Brain microvascular endothelial cell (primary cell): ENCODE measurements around the gene AQP12A.

ENCODE experiments used
- DNase-seq: peaks from one replicate; pipeline ENCODE4 v3.0.0-alpha.2; 2020
- H3K27ac ChIP-seq: fragments of 250-450 bp; sonication (Bioruptor Pico); 2 replicates; pipeline ENCODE4 v1.5.1; 2020; ENCODE audit warnings: mild to moderate bottlenecking, moderate library complexity
- H3K27me3 ChIP-seq: fragments of 250-450 bp; sonication (Bioruptor Pico); replicated peaks from 2 replicates; pipeline ENCODE4 v1.5.1; 2020; ENCODE audit warnings: mild to moderate bottlenecking
- H3K36me3 ChIP-seq: fragments of 250-450 bp; sonication (Bioruptor Pico); replicated peaks from 2 replicates; pipeline ENCODE4 v1.5.1; 2020; ENCODE audit warnings: mild to moderate bottlenecking
- H3K4me3 ChIP-seq: 2 replicates; pipeline ENCODE4 v1.5.1; 2011; ENCODE audit warnings: low read depth, mild to moderate bottlenecking, control low read depth, low read length, moderate library complexity
- in situ Hi-C: cut with HindIII; loops from 2 replicates; pipeline ENCODE4 v1.10.0; 2017; ENCODE audit warnings: low sequenced_read_pairs, low pct_ligation_motif_present
- TF ChIP-seq, protein P1 (sequence below): IDR thresholded peaks from 2 replicates; pipeline ENCODE4 v1.5.1; 2011; ENCODE audit warnings: low read depth, mild to moderate bottlenecking, moderate library complexity, low read length, control low read depth, inconsistent platforms; ENCODE audit errors: missing control alignments

Gene AQP12A

DNA sequence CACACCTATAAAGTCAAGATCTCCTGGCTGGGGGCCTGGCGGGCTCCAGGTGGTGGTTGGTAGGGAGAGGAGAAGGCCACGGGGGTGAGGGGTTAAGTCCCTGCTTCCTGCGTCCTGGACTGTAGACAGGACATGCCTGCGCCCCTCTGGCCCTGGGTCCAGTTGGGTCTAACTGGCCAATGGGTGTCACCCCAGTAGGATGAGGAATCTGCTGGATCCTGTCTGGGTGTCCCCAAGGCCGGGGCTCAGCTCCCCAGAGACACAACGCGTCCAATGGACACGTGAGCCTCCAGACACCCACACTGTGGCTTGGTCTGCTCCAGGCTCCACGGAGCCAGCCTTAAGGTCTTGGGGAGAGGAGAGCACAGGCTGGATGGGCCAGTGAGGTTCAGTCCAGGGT, 19.6 kb downstream of the AQP12A start:
- no peak overlapping the region for H3K27ac ChIP-seq
- H3K36me3 ChIP-seq = no peaks in the 10 kb centered on the region
- in situ Hi-C loops = no loop called here
- H3K4me3 ChIP-seq = no peak overlapping the region
- no peak for DNase-seq
- TF ChIP-seq, protein P1, sequence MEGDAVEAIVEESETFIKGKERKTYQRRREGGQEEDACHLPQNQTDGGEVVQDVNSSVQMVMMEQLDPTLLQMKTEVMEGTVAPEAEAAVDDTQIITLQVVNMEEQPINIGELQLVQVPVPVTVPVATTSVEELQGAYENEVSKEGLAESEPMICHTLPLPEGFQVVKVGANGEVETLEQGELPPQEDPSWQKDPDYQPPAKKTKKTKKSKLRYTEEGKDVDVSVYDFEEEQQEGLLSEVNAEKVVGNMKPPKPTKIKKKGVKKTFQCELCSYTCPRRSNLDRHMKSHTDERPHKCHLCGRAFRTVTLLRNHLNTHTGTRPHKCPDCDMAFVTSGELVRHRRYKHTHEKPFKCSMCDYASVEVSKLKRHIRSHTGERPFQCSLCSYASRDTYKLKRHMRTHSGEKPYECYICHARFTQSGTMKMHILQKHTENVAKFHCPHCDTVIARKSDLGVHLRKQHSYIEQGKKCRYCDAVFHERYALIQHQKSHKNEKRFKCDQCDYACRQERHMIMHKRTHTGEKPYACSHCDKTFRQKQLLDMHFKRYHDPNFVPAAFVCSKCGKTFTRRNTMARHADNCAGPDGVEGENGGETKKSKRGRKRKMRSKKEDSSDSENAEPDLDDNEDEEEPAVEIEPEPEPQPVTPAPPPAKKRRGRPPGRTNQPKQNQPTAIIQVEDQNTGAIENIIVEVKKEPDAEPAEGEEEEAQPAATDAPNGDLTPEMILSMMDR = no peak
- H3K27me3 ChIP-seq = peaks cover 8% of the 10 kb centered on the region

DNA sequence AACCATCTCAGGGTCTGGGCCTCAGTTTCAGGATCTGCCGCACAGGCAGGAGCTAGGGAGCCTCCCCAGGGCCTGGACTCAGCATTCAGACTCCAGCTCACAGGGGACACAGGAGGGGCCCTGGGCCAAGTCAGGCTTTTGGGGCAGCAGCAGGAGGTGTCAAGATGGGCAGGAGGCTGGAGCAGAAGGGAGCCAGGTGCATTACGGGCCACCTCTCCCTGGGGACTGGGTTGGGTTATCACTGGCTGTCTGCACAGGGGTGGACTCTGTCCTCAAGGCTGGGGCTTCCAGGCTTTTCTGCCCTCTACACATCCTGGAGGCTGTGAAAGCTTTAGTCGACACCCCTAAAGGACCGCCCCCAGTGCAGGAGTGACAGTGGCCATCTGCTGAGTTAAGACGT, 20.0 kb downstream of the AQP12A start:
- no peaks in the 10 kb centered on the region for H3K36me3 ChIP-seq
- H3K27me3 ChIP-seq = peaks cover 8% of the 10 kb centered on the region
- no peak overlapping the region for H3K27ac ChIP-seq
- no peak overlapping the region for H3K4me3 ChIP-seq
- in situ Hi-C loops = no loop called here
- no peak for DNase-seq
- TF ChIP-seq, protein P1 = no peak

DNA sequence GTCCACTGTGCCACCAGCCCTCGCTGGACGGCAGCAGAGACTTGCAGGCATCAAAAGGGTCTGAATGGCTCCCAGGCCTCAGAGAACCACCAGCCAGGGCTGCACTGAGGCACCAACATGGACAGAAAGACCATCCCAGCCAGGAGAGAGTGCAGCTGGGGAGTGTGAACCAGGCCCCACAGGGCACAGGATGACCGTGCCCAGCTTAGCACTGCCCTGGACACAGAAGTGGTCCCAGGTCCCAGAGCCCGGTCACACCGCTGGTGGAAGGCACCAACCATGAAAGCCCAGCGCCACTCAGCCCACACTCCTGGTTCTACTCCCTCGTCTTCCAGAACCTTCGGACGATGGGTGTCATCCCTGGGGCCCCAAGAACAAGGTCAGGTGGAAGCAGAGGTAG, 20.5 kb downstream of the AQP12A start:
- no peaks in the 10 kb centered on the region for H3K36me3 ChIP-seq
- peaks cover 5% of the 10 kb centered on the region for H3K27me3 ChIP-seq
- in situ Hi-C loops = no loop called here

DNA sequence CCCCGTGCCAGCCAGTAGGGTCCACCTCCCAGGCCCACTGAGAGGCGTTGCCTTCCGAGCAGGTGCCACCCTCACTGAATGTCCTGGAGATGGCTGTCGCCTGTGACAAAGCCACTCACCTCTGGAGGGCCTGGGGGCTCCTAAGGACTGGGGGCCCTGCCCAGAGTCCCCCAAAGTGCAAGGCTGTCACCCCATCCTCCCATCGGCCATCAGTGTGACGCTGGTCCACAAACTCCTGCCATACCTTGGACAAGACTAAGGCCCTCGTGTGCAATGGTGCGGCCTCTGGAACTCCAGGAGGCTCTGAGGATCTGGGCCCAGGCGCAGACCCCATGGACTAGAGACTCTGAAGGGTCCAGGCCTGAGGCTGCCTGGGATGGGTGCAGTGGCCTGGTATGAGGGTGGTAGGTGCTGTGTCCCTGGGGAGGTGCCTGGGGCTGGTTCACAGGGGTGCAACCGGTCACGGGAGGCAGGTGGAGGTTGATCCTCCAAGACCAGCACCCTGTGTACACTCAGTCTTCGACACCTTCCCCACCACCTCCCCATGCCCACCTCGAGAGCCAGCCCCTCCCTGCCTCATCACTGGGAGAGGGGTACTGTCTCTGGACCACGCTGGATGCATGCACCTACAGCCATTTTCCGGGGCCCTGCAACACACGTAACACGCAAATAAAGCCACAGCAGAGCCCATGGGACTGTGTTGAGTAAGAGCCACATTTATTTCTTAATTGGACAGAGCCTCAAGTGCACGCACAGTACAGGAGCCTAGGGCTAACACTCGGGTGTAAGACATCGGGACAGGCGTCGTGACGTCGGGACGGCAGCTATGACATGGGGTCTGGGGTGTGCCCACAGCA, 21.6 kb downstream of the AQP12A start:
- H3K27me3 ChIP-seq = no peaks in the 10 kb centered on the region
- DNase-seq = no peak
- TF ChIP-seq, protein P1 = no peak

More for the DNA sequence above, 20.5 kb downstream of the AQP12A start:
- TF ChIP-seq, protein P1 = no peak
- Histone ChIP-seq H3K4me3 (no peak overlapping the region), H3K27ac (no peak overlapping the region)
- DNase-seq = no peak

DNA sequence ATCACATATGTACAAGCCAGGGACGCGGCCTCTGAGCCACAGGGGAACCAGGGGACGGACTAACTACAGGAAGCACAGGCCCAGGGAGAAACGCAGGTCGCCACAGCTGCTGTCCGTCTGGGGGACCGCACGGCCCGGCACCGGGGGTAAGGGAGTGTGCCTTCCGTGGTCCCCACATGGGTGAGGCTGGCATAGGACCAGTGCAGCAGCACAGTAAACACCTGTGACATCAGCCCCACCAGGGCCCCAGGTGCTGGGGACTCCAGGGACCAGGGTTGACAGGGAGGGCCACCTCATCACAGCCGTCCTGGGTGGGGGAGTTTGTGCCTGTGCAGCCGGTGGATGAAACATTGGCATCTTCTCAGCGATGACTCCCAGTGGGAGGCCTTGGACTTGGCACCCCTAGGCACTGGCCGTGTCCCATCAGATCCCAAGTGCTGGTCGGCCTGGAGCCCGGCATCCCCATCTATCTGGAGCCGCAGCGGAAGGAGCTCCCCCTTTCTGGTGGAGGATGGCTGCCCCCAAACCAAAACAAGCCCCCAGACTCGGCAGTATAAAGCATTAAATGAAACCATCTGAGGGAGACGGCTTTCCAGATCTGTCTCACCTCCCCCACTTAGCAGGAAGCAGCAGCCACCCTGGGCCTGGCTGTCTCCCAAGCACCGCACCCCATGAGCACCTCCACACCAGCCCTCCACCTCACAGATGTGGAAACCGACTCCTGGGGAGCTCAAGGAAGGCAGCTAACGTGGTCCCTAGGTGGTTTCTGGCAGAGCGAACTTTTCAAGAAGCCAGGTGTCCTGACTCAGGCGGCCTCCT, 22.5 kb downstream of the AQP12A start:
- Histone ChIP-seq H3K36me3 (no peaks in the 10 kb centered on the region), H3K4me3 (no peak overlapping the region), H3K27ac (no peak overlapping the region), H3K27me3 (no peaks in the 10 kb centered on the region)
- TF ChIP-seq, protein P1 = no peak
- no peak for DNase-seq
- in situ Hi-C loops = no loop called here

More for the DNA sequence above, 21.6 kb downstream of the AQP12A start:
- Histone ChIP-seq H3K4me3 (no peak overlapping the region), H3K27ac (no peak overlapping the region), H3K36me3 (no peaks in the 10 kb centered on the region)
- in situ Hi-C loops = no loop called here
